GM19023 (cell line): ENCODE results near the gene ADGRG2.
A peak's percentile ranks its signal among the peaks of the same experiment; 100 is the strongest.
"Not testable (repeated sequence)": the region's sequence is repeated elsewhere in the genome, so short reads cannot be mapped to it uniquely, and the experiment has no call there.

Experiments
- ATAC-seq: cut with Tn5 transposase; IDR thresholded peaks from one replicate; pipeline ENCODE4 v1.9.1; 2021; ENCODE audit warnings: mild to moderate bottlenecking, moderate library complexity; ENCODE audit not compliant: unreplicated experiment

Gene ADGRG2

GRCh38 chrX:19003756-19004155, 118.5 kb downstream of the ADGRG2 start:
- ATAC-seq, result no peak

GRCh38 chrX:18998653-18999052, 123.6 kb downstream of the ADGRG2 start:
- ATAC-seq, result no peak

GRCh38 chrX:18997916-18998315, 124.4 kb downstream of the ADGRG2 start:
- ATAC-seq, result no peak

GRCh38 chrX:18996536-18996935, 125.7 kb downstream of the ADGRG2 start:
- no peak for ATAC-seq

GRCh38 chrX:18995221-18995620, 127.0 kb downstream of the ADGRG2 start:
- ATAC-seq, result no peak

GRCh38 chrX:18994713-18995112, 127.6 kb downstream of the ADGRG2 start:
- ATAC-seq, result no peak

- ATAC-seq, result no peak
Measured at GRCh38 chrX:18992829-18993228, 129.4 kb downstream of the ADGRG2 start.

GRCh38 chrX:18985186-18985435, 137.2 kb downstream of the ADGRG2 start:
- no peak for ATAC-seq

GRCh38 chrX:18984381-18985185, 137.7 kb downstream of the ADGRG2 start:
- peak; percentile 83 for ATAC-seq

GRCh38 chrX:18983666-18984380, 138.4 kb downstream of the ADGRG2 start, which contains the start of gene PHKA2:
Gene PHKA2, minus strand, starts transcription at chrX:18984114. Its CDS starts 182 bp downstream, at chrX:18983932.
- ATAC-seq, result peak; percentile 52

GRCh38 chrX:18981124-18981807, 141.0 kb downstream of the ADGRG2 start:
- ATAC-seq, result no peak

GRCh38 chrX:18980262-18980661, 142.0 kb downstream of the ADGRG2 start:
- ATAC-seq, result not testable (repeated sequence)

- no peak for ATAC-seq
Measured at GRCh38 chrX:18974993-18975392, 147.3 kb downstream of the ADGRG2 start.

GRCh38 chrX:18973527-18974192, 148.6 kb downstream of the ADGRG2 start:
- ATAC-seq, result no peak

- ATAC-seq, result no peak
Measured at GRCh38 chrX:18971506-18971905, 150.8 kb downstream of the ADGRG2 start.

- no peak for ATAC-seq
Measured at GRCh38 chrX:18970465-18970864, 151.8 kb downstream of the ADGRG2 start.

GRCh38 chrX:18966624-18967023, 155.6 kb downstream of the ADGRG2 start:
- ATAC-seq, result no peak

GRCh38 chrX:18964901-18965300, 157.4 kb downstream of the ADGRG2 start:
- no peak for ATAC-seq

- no peak for ATAC-seq
Measured at GRCh38 chrX:18964026-18964425, 158.2 kb downstream of the ADGRG2 start.

- ATAC-seq, result no peak
Measured at GRCh38 chrX:18962329-18962728, 159.9 kb downstream of the ADGRG2 start.

GRCh38 chrX:18961686-18962085, 160.6 kb downstream of the ADGRG2 start:
- no peak for ATAC-seq
